SH-SY5Y (cell line): Measurements from ENCODE around the gene ORAI2.

ENCODE experiments used
- GATA2 ChIP-seq: IDR thresholded peaks from 2 replicates; pipeline ENCODE4 v1.6.1; 2011; ENCODE audit warnings: mild to moderate bottlenecking, low read depth, low read length
- GATA3 ChIP-seq: IDR thresholded peaks from 2 replicates; pipeline ENCODE4 v1.6.1; 2011; ENCODE audit warnings: low read depth, mild to moderate bottlenecking, low read length, moderate library complexity

DNA sequence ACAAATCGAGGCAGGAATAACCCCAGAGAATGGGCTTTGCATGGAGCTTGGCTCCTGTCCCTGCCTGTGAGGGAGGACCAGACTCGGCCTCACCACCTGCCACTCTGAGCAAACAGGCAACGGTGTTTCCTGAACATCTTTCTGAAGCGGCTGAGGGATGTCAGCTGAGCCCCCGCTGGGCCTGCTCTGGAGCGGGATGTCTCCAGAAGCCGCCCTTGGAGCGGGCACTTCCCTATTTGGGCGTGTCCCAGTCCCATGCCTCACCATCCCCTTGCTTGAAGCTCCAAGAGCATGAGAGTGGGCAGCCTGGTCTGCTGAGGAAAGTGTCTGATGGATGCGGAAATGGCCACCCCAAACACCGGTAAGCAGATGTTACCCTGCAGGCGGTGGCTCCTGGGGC lies 21.1 kb downstream of the ORAI2 start:
- TF ChIP-seq GATA2: no peak
- no peak for TF ChIP-seq GATA3
